ENCODE data around the gene LRRC49. TPM values are rescaled to one million over a fixed set of nuclear protein-coding genes. Genes with fewer than 3 reads are reported as not detected.

LRRC49 gene
- total and polyA plus RNA-seq, 10 of the 15 experiments (the other 5 are each of a cell fraction or from before 2014, with no cell fraction given): 1.4 to 3.7 (median 2.9) TPM

DNA sequence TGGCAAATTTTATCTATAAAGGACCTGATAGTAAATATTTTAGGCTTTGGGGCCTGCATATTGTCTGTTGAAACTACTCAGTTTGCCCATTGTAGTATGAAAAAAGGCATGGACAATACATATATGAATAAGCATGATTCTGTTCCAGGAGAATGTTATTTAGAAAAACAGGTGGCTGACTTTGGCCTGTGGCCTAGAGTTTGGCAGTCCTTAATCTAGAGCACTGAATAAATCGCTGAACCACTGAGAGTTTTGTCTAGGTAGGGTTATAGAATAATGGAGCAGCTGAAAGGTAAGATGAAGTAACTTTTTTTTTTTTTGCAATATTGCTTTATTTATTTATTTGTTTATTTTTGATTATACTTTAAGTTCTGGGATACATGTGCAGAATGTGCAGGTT, 75.0 kb downstream of the LRRC49 start:
- ChIA-PET CTCF (no interaction called here), RAD21 (ENCODE audit: unreplicated experiment) (interaction anchor here (0.6 kb wide), 1 partner anchor 990 kb away, joined by 3 read pairs; no protein-coding TSS in a partner anchor), SMC1A (ENCODE audit: uncharacterized antibody, unreplicated experiment) (no interaction called here), POLR2A (no interaction called here)
- Histone ChIP-seq H3K27me3 (replicated peaks in 1 of 2; ENCODE audit: control insufficient read depth in 2 of 2, insufficient read depth in 2 of 2, low read length in 1 of 2) (no peaks in the 10 kb centered on the region), H3K36me3 (ENCODE audit: control insufficient read depth in 2 of 2, insufficient read depth in 2 of 2, low read length in 1 of 2) (no peaks in the 10 kb centered on the region), H3K9ac (ENCODE audit: control insufficient read depth, insufficient read depth, low read length) (no peak overlapping the region), H3K79me2 (ENCODE audit: control insufficient read depth, insufficient read depth, low read length) (no peaks in the 10 kb centered on the region), H3K4me2 (ENCODE audit: control insufficient read depth, insufficient read depth) (no peak overlapping the region), H4K20me1 (ENCODE audit: control insufficient read depth, insufficient read depth) (no peaks in the 10 kb centered on the region), H3K27ac (ENCODE audit: control insufficient read depth, insufficient read depth) (no peak overlapping the region), H2AFZ (ENCODE audit: control insufficient read depth, low read depth, low read length) (no peak overlapping the region), H3K4me3 (no peak overlapping the region), H3K9me3 (replicated peaks; ENCODE audit: control insufficient read depth, insufficient read depth, low read length) (no peaks in the 10 kb centered on the region), H3K4me1 (ENCODE audit: control insufficient read depth, insufficient read depth, low read length) (no peaks in the 10 kb centered on the region)
- no peak for TF ChIP-seq ESRRA (IDR thresholded peaks at IDR 0.05; ENCODE audit: low read length)
- TF ChIP-seq ASH2L (IDR thresholded peaks at IDR 0.05; ENCODE audit: borderline replicate concordance, low read depth): no peak
- no peak for TF ChIP-seq ZNF384 (IDR thresholded peaks at IDR 0.05; ENCODE audit: borderline replicate concordance, low read depth, low read length)
- TF ChIP-seq SMC3 (IDR thresholded peaks at IDR 0.05; ENCODE audit: borderline replicate concordance, low read length): no peak
- no peak for TF ChIP-seq EGR1 (IDR thresholded peaks at IDR 0.05; ENCODE audit: borderline replicate concordance in 1 of 2, low read depth in 2 of 2, low read length in 2 of 2)
- TF ChIP-seq TCF12 (IDR thresholded peaks at IDR 0.05; ENCODE audit: low read depth, low read length): no peak
- TF ChIP-seq STAT3 (IDR thresholded peaks at IDR 0.05; ENCODE audit: low read depth, low read length): no peak
- no peak for TF ChIP-seq CHD1 (IDR thresholded peaks at IDR 0.05; ENCODE audit: low read depth, low read length)
- no peak for TF ChIP-seq MXI1 (IDR thresholded peaks at IDR 0.05; ENCODE audit: low read depth, low read length)
- TF ChIP-seq ATF3 (IDR thresholded peaks at IDR 0.05; ENCODE audit: borderline replicate concordance, extremely low read depth, low read depth, low read length): no peak
- TF ChIP-seq ZNF622 (IDR thresholded peaks at IDR 0.05): no peak
- no peak for TF ChIP-seq KLF5 (IDR thresholded peaks at IDR 0.05; ENCODE audit: partially characterized antibody)
- TF ChIP-seq PAX5 (IDR thresholded peaks at IDR 0.05; ENCODE audit: borderline replicate concordance, low read depth, low read length): no peak
- no peak for TF ChIP-seq E2F4 (IDR thresholded peaks at IDR 0.05; ENCODE audit: low read depth, low read length)
- ATAC-seq (no peak), DNase-seq (ENCODE audit: low read depth, low spot score) (no peak), FAIRE-seq (no peak)
- no TSS peak for BruUV-seq (replicated peaks)
- intact Hi-C loops (cut with micrococcal nuclease; ENCODE audit: unreplicated experiment) (no loop called here), in situ Hi-C loops (cut with MboI) (loop anchor here (25.0 kb wide), 1 partner anchor 470 kb away; no protein-coding TSS in a partner anchor)
- WGBS (ENCODE audit: insufficient coverage, insufficient replicate concordance, low lambda C conversion rate, missing lambda C conversion rate): 46% methylated on average over 1 of the region's 1 CpG

Data from GM12878 (cell line).